Breast epithelium (tissue), 4 donors: Measurements from ENCODE around the gene GHRL. TPM values are rescaled to one million over a fixed set of nuclear protein-coding genes. Genes with fewer than 3 reads are reported as not detected.

Source experiments
- DNase-seq, 2 donors: peaks; one replicate each; pipeline ENCODE4 v3.0.0-alpha.2; 2019; ENCODE audit warnings: low spot score in 2 of 2
- H3K27ac ChIP-seq, 2 donors: fragments of 200-600 bp; sonication (generic) in 1 of 2; one replicate each; pipeline ENCODE4 v1.5.1; 2016 to 2019; ENCODE audit warnings: mild to moderate bottlenecking in 1 of 2
- H3K27me3 ChIP-seq, 2 donors: fragments of 200-600 bp; sonication (generic) in 1 of 2; one replicate each; pipeline versions ENCODE4 v1.5.1 to v1.6.0; 2017 to 2019; ENCODE audit warnings: control low read depth in 1 of 2, mild to moderate bottlenecking in 1 of 2
- H3K36me3 ChIP-seq: fragments of 200-600 bp; one replicate; pipeline ENCODE4 v1.5.1; 2019
- H3K4me1 ChIP-seq, 2 donors: fragments of 200-600 bp; sonication (generic); one replicate each; pipeline ENCODE4 v1.5.1; 2016 to 2019; ENCODE audit warnings: control low read depth in 1 of 2
- H3K4me3 ChIP-seq, 3 donors: fragments of 200-600 bp; sonication (generic); 1 replicate in 2 of 3; 2 replicates in 1 of 3; pipeline ENCODE4 v1.5.1; 2016 to 2019; ENCODE audit warnings: mild to moderate bottlenecking in 3 of 3, moderate library complexity in 2 of 3
- H3K9me3 ChIP-seq, 2 donors: fragments of 200-600 bp; sonication (generic) in 1 of 2; one replicate each; pipeline ENCODE4 v1.5.1; 2016 to 2019; ENCODE audit warnings: control low read depth in 1 of 2
- POLR2A ChIP-seq: fragments of 450-650 bp; IDR thresholded peaks from one replicate; pipeline ENCODE4 v1.6.1; 2016; ENCODE audit warnings: antibody characterized with exemption, mild to moderate bottlenecking, moderate library complexity
- POLR2AphosphoS5 ChIP-seq, 3 donors: sonication (generic); formaldehyde crosslinking; IDR thresholded peaks; one replicate each; pipeline ENCODE4 v1.6.1; 2017; ENCODE audit warnings: antibody characterized with exemption in 3 of 3
- intact Hi-C: fragments of 100-400 bp; cut with DNase I; formaldehyde crosslinking; loops from one replicate; pipeline ENCODE4 v1.15.1; 2023; ENCODE audit warnings: low total_unique reads
- total RNA-seq, 3 donors: library from RNA; depleted of rRNA; stranded (reverse); fragments of >200 nt; gene quantifications; one replicate each; pipeline ENCODE4 v1.1.0, GENCODE V29; 2016
- TF ChIP-seq, protein P1 (sequence below), 3 donors: fragments of 450-650 bp; IDR thresholded peaks; one replicate each; pipeline ENCODE4 v1.5.1; 2016 to 2017; ENCODE audit warnings: antibody characterized with exemption in 3 of 3, mild to moderate bottlenecking in 3 of 3, moderate library complexity in 3 of 3

The GHRL gene
- total RNA-seq, 3 donors from 2014 or later, result 0.66 to 1.0 TPM; not detected in 1

DNA sequence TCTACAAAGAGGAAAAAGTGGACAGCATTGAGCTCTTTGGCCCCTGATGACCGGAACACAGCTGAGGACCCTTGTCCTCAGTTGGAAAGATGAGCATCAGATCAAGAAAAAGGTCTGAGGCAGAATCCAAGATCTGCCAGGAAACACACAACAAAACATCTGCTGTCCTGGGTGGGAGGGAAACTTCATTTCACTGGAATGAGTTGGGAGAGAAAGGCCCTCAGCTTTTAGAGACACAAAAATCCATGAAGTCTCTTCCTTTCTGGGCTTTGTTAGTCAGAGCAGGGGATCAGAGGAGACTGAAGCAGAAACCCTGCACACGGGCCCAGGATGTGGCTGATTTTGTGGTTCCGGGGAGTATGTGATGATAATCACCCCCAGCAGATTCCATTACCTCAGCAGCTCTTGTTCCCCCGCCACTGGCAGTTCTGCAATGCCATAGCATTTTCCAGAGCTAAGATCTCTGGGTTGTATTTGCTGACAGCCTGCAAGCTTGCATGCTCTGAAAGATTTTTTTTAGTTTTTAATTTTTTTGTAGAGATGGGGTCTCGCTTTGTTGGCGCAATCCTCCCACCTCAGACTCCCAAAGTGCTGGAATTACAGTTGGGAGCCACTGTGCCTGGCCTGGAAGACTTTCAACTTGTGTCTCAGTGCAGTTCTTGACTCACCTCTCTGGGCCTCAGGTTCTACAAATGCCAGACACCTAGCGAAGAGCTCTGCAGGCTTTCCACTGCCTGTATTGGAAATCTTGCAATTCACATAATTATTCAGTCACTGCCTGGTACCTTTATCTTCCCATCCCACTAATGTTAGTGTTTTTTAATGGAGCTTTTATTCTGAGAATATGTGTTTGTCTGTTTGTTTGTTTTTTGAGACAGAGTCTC lies 50.3 kb downstream of the GHRL start:
- Histone ChIP-seq H3K4me1 (no peaks in the 10 kb centered on the region), H3K4me3 (no peak overlapping the region), H3K27me3 (no peaks in the 10 kb centered on the region), H3K9me3 (no peaks in the 10 kb centered on the region), H3K36me3 (no peaks in the 10 kb centered on the region), H3K27ac (peak overlapping the region in 1 of 2 donors; percentile 40)
- TF ChIP-seq POLR2AphosphoS5 (IDR thresholded peaks at IDR 0.05), result no peak
- TF ChIP-seq, protein P1, sequence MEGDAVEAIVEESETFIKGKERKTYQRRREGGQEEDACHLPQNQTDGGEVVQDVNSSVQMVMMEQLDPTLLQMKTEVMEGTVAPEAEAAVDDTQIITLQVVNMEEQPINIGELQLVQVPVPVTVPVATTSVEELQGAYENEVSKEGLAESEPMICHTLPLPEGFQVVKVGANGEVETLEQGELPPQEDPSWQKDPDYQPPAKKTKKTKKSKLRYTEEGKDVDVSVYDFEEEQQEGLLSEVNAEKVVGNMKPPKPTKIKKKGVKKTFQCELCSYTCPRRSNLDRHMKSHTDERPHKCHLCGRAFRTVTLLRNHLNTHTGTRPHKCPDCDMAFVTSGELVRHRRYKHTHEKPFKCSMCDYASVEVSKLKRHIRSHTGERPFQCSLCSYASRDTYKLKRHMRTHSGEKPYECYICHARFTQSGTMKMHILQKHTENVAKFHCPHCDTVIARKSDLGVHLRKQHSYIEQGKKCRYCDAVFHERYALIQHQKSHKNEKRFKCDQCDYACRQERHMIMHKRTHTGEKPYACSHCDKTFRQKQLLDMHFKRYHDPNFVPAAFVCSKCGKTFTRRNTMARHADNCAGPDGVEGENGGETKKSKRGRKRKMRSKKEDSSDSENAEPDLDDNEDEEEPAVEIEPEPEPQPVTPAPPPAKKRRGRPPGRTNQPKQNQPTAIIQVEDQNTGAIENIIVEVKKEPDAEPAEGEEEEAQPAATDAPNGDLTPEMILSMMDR (IDR thresholded peaks at IDR 0.05), result no peak
- no peak for TF ChIP-seq POLR2A
- no peak for DNase-seq
- intact Hi-C loops, result no loop called here

GRCh38 chr3:10240799-10241198 lies 51.9 kb downstream of the GHRL start:
- Histone ChIP-seq H3K27ac (no peak overlapping the region), H3K4me1 (no peaks in the 10 kb centered on the region), H3K9me3 (no peaks in the 10 kb centered on the region), H3K4me3 (no peak overlapping the region), H3K36me3 (no peaks in the 10 kb centered on the region), H3K27me3 (no peaks in the 10 kb centered on the region)
- no peak for DNase-seq
- intact Hi-C loops, result no loop called here
- TF ChIP-seq POLR2A, result no peak
- TF ChIP-seq, protein P1 (IDR thresholded peaks at IDR 0.05), result no peak
- TF ChIP-seq POLR2AphosphoS5 (IDR thresholded peaks at IDR 0.05), result no peak

DNA sequence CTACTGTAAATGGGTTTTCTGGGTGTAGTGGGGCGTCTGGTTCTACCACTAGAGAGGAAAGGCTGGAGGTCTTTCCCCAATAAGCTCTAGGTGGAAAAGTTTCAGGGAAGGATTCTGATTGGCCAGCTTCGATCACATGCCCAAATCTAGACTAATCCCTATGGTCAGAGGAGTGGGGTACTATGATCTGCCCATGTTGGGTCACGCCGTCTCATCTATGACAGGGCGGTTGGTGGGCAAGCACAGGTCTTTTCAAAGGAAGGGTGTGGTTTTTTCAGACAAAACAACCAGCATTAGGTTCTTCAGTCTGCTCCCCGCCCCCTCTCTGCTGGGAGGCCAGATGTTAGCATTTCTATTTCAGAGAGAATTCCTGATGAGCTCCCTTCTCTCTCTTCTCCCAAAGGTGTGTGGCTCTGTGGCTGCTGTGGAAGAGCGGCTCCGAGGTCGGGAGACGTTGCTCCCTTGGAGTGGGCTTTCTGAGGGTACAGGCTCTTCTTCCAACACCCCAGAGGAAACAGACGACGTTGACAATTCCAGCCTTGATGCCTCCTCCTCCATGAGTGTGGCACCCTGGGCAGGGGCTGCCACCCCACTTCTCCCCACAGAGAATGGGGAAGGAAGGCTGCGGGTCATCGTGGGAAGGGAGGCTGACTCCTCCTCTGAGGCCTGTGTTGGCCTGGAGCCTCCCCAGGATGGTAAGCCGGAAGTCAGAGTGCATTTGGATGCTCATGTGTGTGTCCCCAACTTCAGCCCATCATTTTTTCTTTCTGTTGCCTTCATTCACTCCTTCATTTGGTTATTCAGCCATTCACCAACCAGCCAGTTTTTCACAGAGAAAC lies 54.2 kb downstream of the GHRL start:
- H3K27ac ChIP-seq, result no peak overlapping the region
- no peak overlapping the region for H3K4me3 ChIP-seq
- TF ChIP-seq, protein P1 (IDR thresholded peaks at IDR 0.05), result no peak
- TF ChIP-seq POLR2A, result no peak
- no peak for TF ChIP-seq POLR2AphosphoS5 (IDR thresholded peaks at IDR 0.05)
- no peaks in the 10 kb centered on the region for H3K36me3 ChIP-seq
- H3K27me3 ChIP-seq, result no peaks in the 10 kb centered on the region
- intact Hi-C loops, result no loop called here
- H3K9me3 ChIP-seq, result no peaks in the 10 kb centered on the region
- no peak for DNase-seq
- H3K4me1 ChIP-seq, result no peaks in the 10 kb centered on the region

Other genes starting within 250 kb of the GHRL start
- not detected for gene FANCD2OS, start 184.7 kb downstream of the GHRL start, total RNA-seq
- 100 to 1,000 TPM; 119 to 144 (median 119) TPM for gene BRK1, start 177.3 kb downstream of the GHRL start, total RNA-seq
- gene VHL, start 151.2 kb downstream of the GHRL start, total RNA-seq, result 10 to 100 TPM; 31.8 to 44.6 (median 40.0) TPM
- 1 to 10 TPM; 3.4 to 7.2 (median 5.1) TPM for gene IRAK2, start 128.0 kb downstream of the GHRL start, total RNA-seq
- 10 to 100 TPM; 14.6 to 19.3 (median 18.7) TPM for gene TATDN2, start 44.5 kb downstream of the GHRL start, total RNA-seq
- gene SEC13, start 28.2 kb upstream of the GHRL start, total RNA-seq, result 100 to 1,000 TPM in 1 of 3 donors, 10 to 100 TPM in 2; 80.2 to 111 (median 87.7) TPM
- gene ATP2B2, start 212.6 kb upstream of the GHRL start, total RNA-seq, result under 1 TPM in 2 of 3 donors, not detected in 1; under 0.01 to 0.15 TPM